Stimulated activated CD8-positive, alpha-beta memory T cell treated with anti-CD3 and anti-CD28 coated beads, Interleukin-4, amount 100 ng/mL, for 48 hours (primary cell): ENCODE results near the gene ZNF648.
"Not testable (repeated sequence)": the region's sequence is repeated elsewhere in the genome, so short reads cannot be mapped to it uniquely, and the experiment has no call there.

Experiments
- DNase-seq: peaks from one replicate; pipeline ENCODE4 v3.0.0-alpha.2; 2020

The ZNF648 gene

GRCh38 chr1:182061594-182061993, at the start of gene ZNF648:
TSS of gene ZNF648 (minus strand) at chr1:182061712. CDS start at chr1:182058010, 3,702 bp downstream.
- DNase-seq = no peak

GRCh38 chr1:182110635-182111034, 49.1 kb upstream of the ZNF648 start:
- DNase-seq = no peak

- no peak for DNase-seq
Measured at GRCh38 chr1:182109771-182110170, 48.3 kb upstream of the ZNF648 start.

GRCh38 chr1:182107209-182107608, 45.7 kb upstream of the ZNF648 start:
- DNase-seq = no peak

- no peak for DNase-seq
Measured at GRCh38 chr1:182102043-182102416, 40.5 kb upstream of the ZNF648 start.

GRCh38 chr1:182101415-182102042, 40.0 kb upstream of the ZNF648 start:
- no peak for DNase-seq

- DNase-seq = no peak
Measured at GRCh38 chr1:182098301-182098700, 36.8 kb upstream of the ZNF648 start.

GRCh38 chr1:182095946-182096345, 34.4 kb upstream of the ZNF648 start:
- DNase-seq = no peak

- not testable (repeated sequence) for DNase-seq
Measured at GRCh38 chr1:182094514-182095005, 33.0 kb upstream of the ZNF648 start.

GRCh38 chr1:182093781-182094180, 32.3 kb upstream of the ZNF648 start:
- DNase-seq = no peak

GRCh38 chr1:182092336-182092735, 30.8 kb upstream of the ZNF648 start:
- DNase-seq = no peak

GRCh38 chr1:182091083-182091482, 29.6 kb upstream of the ZNF648 start:
- DNase-seq = no peak

GRCh38 chr1:182087719-182088350, 26.3 kb upstream of the ZNF648 start:
- no peak for DNase-seq

- no peak for DNase-seq
Measured at GRCh38 chr1:182087304-182087703, 25.8 kb upstream of the ZNF648 start.

GRCh38 chr1:182086620-182087019, 25.1 kb upstream of the ZNF648 start:
- no peak for DNase-seq

GRCh38 chr1:182086136-182086535, 24.6 kb upstream of the ZNF648 start:
- no peak for DNase-seq

- DNase-seq = no peak
Measured at GRCh38 chr1:182085726-182086125, 24.2 kb upstream of the ZNF648 start.

GRCh38 chr1:182084487-182085316, 23.2 kb upstream of the ZNF648 start:
- DNase-seq = peak; percentile 92

- no peak for DNase-seq
Measured at GRCh38 chr1:182083851-182084486, 22.5 kb upstream of the ZNF648 start.

GRCh38 chr1:182080955-182081582, 19.6 kb upstream of the ZNF648 start:
- DNase-seq = peak; percentile 39

GRCh38 chr1:182080040-182080439, 18.5 kb upstream of the ZNF648 start:
- no peak for DNase-seq

GRCh38 chr1:182071924-182072323, 10.4 kb upstream of the ZNF648 start:
- no peak for DNase-seq

- DNase-seq = peak; percentile 36
Measured at GRCh38 chr1:182069028-182069466, 7.5 kb upstream of the ZNF648 start.
